ENCODE measurements around the gene KLHL22. TPM values are rescaled to one million over a fixed set of nuclear protein-coding genes. Genes with fewer than 3 reads are reported as not detected.
"Not testable (repeated sequence)": the region's sequence is repeated elsewhere in the genome, so short reads cannot be mapped to it uniquely, and the experiment has no call there.

Gene KLHL22
- total and polyA plus RNA-seq, 5 donors from 2014 or later, result 40.1 to 55.6 (median 43.9) TPM

DNA sequence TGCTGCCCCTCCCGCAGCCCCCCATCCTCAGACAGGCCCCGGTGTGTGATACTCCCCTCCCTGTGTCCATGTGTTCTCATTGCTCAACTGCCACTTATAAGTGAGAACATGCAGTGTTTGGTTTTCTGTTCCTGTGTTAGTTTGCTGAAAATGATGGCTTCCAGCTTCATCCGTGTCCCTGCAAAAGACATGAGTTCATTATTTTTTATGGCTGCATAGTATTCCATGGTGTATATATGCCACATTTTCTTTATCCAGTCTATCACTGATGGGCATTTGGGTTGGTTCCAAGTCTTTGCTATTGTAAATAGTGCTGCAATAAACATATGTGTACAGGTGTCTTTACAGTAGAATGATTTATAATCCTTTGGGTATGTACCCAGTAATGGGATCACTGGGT lies 80.4 kb downstream of the KLHL22 start:
- not testable (repeated sequence) for H3K4me1 Mint-ChIP-seq; H3K36me3 ChIP-seq (ENCODE audit: control insufficient read depth, insufficient read depth, low read length); H3K4me3 ChIP-seq (ENCODE audit: low read depth, low read length); H3K9me3 Mint-ChIP-seq; DNase-seq; H3K4me3 Mint-ChIP-seq; H3K36me3 Mint-ChIP-seq; H3K9me3 ChIP-seq (ENCODE audit: control insufficient read depth in 2 of 2, low read length in 2 of 2); H3K27ac ChIP-seq (ENCODE audit: insufficient read depth, low read length, poor library complexity, severe bottlenecking); H3K27me3 Mint-ChIP-seq; ATAC-seq (ENCODE audit: low read depth in 2 of 2); H3K4me1 ChIP-seq (ENCODE audit: control insufficient read depth, insufficient read depth, low read length, poor library complexity, severe bottlenecking); H3K27me3 ChIP-seq (ENCODE audit: control insufficient read depth, insufficient read depth, low read length)
- H3K27ac Mint-ChIP-seq, result peak overlapping the region in 1 of 3 donors; percentile 77

DNA sequence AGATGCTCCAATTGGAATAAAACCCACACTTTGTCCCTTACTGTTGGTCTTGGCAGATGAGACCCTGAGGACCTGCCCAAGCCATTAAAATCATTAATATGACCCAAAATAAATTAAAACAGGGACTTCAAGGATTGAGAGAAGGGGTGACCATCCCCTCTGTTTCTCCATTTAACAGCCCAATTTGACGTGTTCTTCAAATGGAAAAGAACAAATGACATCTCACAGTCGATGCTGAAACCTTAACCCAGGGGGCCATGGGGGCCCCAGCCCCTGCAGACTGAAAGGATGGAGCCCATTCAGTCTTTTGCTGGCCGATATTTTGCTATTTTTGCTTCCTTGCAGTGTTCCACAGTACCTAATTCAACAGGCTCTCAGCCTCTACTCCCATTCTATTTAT lies 81.1 kb downstream of the KLHL22 start:
- Mint-ChIP-seq H3K9me3 (no peaks in the 10 kb centered on the region), H3K36me3 (no peaks in the 10 kb centered on the region)
- no peaks in the 10 kb centered on the region for H3K27me3 ChIP-seq (ENCODE audit: control insufficient read depth, insufficient read depth, low read length)

DNA sequence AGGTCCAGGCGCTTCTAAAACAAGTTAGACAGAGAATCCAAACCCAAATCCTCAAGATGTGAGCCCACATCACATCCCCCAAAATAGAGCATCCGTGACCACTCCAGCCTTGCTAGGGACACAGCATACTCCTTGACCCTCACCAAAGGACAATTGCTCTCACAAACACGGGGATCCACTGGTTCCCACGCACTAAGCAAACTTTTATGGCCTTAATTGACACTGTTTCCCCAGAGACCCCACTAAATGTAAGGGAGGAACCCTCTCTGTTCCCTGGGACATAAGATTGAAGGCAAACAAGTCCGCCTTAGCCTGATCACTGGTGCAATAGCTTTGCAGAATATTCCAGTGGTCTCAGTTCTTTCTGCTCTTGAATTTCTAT lies 81.5 kb downstream of the KLHL22 start:
- no peak for ATAC-seq (ENCODE audit: low read depth in 2 of 2)
- no peaks in the 10 kb centered on the region for H3K9me3 Mint-ChIP-seq

More for the DNA sequence above, 81.1 kb downstream of the KLHL22 start:
- no peak overlapping the region for H3K27ac ChIP-seq (ENCODE audit: insufficient read depth, low read length, poor library complexity, severe bottlenecking)
- H3K36me3 ChIP-seq (ENCODE audit: control insufficient read depth, insufficient read depth, low read length), result no peaks in the 10 kb centered on the region
- Mint-ChIP-seq H3K27ac (no peak overlapping the region), H3K27me3 (peaks cover 4% of the 10 kb centered on the region), H3K4me1 (peaks cover 0 to 4% (median 1%) of the 10 kb centered on the region in 4 donors), H3K4me3 (no peak overlapping the region)
- DNase-seq (no peak), ATAC-seq (ENCODE audit: low read depth in 2 of 2) (no peak)
- H3K4me3 ChIP-seq (ENCODE audit: low read depth, low read length), result no peak overlapping the region
- no peaks in the 10 kb centered on the region for H3K9me3 ChIP-seq (ENCODE audit: control insufficient read depth in 2 of 2, low read length in 2 of 2)
- peaks cover 6% of the 10 kb centered on the region for H3K4me1 ChIP-seq (ENCODE audit: control insufficient read depth, insufficient read depth, low read length, poor library complexity, severe bottlenecking)

DNA sequence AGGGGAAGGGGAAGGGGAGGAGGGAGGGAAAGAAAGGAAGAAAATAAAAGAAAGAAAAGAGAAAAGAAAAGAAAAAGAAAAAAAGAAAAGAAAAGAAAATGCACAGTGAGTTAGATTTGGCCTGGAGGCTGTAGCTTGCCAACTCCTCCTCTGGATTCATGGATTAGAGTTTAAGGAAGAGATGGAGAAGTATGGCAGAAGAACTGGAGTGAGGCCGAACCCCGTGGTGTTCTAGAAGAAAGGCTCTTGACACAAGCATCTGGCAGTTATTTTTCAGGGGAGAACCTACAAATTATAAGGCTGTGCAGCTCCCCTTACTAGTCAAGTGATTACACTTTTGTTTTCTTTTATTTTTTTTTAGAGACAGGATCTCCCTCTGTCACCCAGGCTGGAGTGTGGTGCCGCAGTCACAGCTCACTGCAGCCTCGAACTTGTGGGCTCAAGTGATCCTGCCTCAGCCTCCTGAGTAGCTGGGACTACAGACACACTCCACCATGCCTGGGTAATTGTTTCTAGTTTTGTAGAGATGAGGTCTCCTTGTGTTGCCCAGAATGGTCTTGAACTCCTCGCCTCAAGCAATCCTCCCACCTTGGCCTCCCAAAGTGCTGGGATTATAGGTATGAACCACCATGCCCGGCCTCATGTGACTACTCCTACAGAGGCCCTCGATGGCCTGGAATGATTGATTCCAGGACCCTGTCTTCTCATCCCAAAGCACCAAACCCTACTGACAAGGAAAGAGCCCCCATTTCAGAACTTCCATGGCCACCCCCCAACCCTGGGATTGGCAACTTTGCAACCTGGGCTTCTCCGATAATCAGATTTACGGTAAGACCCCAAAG lies 82.2 kb downstream of the KLHL22 start:
- H3K27ac ChIP-seq (ENCODE audit: insufficient read depth, low read length, poor library complexity, severe bottlenecking), result no peak overlapping the region
- DNase-seq (no peak), ATAC-seq (ENCODE audit: low read depth in 2 of 2) (no peak)
- no peak overlapping the region for H3K4me3 ChIP-seq (ENCODE audit: low read depth, low read length)
- Mint-ChIP-seq H3K4me1 (peaks cover 0 to 3% (median 0%) of the 10 kb centered on the region in 4 donors), H3K4me3 (no peak overlapping the region), H3K36me3 (no peaks in the 10 kb centered on the region), H3K27ac (no peak overlapping the region), H3K27me3 (peaks cover 4% of the 10 kb centered on the region), H3K9me3 (no peaks in the 10 kb centered on the region)
- no peaks in the 10 kb centered on the region for H3K27me3 ChIP-seq (ENCODE audit: control insufficient read depth, insufficient read depth, low read length)
- peaks cover 6% of the 10 kb centered on the region for H3K4me1 ChIP-seq (ENCODE audit: control insufficient read depth, insufficient read depth, low read length, poor library complexity, severe bottlenecking)
- H3K9me3 ChIP-seq (ENCODE audit: control insufficient read depth in 2 of 2, low read length in 2 of 2), result no peaks in the 10 kb centered on the region
- no peaks in the 10 kb centered on the region for H3K36me3 ChIP-seq (ENCODE audit: control insufficient read depth, insufficient read depth, low read length)

More for the DNA sequence above, 81.5 kb downstream of the KLHL22 start:
- Histone ChIP-seq H3K27me3 (ENCODE audit: control insufficient read depth, insufficient read depth, low read length) (no peaks in the 10 kb centered on the region), H3K9me3 (ENCODE audit: control insufficient read depth in 2 of 2, low read length in 2 of 2) (no peaks in the 10 kb centered on the region), H3K4me3 (ENCODE audit: low read depth, low read length) (no peak overlapping the region), H3K36me3 (ENCODE audit: control insufficient read depth, insufficient read depth, low read length) (no peaks in the 10 kb centered on the region), H3K4me1 (ENCODE audit: control insufficient read depth, insufficient read depth, low read length, poor library complexity, severe bottlenecking) (peaks cover 6% of the 10 kb centered on the region), H3K27ac (ENCODE audit: insufficient read depth, low read length, poor library complexity, severe bottlenecking) (no peak overlapping the region)
- Mint-ChIP-seq H3K4me3 (no peak overlapping the region), H3K36me3 (no peaks in the 10 kb centered on the region), H3K4me1 (peaks cover 0 to 4% (median 1%) of the 10 kb centered on the region in 4 donors), H3K27me3 (peaks cover 4% of the 10 kb centered on the region), H3K27ac (no peak overlapping the region)
- DNase-seq, result no peak

DNA sequence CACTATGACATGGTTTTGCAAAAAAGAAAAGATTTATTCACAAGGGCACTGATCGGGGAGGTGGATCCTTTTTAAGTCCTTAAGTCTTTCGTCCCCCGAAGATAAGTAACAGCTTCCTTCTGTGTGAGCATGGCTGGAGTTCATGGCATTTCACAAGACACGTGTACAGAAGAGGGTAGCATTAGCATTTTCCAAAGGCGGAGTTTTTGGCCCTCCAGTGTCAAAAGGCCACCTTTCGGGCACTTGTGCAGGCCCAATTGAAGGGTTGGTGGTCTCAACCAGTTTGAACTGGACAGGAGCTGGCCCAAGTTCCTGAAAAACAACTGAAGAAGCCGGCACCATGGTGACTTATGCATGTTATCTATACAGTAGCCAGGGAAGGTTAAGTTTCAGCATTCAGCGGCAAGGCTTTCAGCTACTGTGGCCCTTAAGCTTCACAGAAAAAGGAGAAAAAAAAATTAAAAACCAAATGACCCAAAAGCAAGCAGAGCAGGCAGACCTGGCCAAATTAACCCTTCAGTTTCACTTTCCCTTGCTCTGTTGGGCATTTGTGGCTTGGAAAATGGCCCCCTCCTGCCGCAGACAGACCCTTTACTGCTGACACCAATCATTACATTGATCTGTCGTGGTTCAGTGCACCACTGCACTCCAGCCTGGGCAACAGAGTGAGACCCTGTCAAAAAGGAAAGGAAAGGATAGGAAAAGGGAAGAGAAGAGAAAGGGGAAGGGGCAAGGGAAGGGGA lies 83.0 kb downstream of the KLHL22 start:
- H3K4me3 Mint-ChIP-seq, result no peak overlapping the region
- no peaks in the 10 kb centered on the region for H3K9me3 ChIP-seq (ENCODE audit: control insufficient read depth in 2 of 2, low read length in 2 of 2)
- H3K36me3 ChIP-seq (ENCODE audit: control insufficient read depth, insufficient read depth, low read length), result no peaks in the 10 kb centered on the region
- no peaks in the 10 kb centered on the region for H3K4me1 ChIP-seq (ENCODE audit: control insufficient read depth, insufficient read depth, low read length, poor library complexity, severe bottlenecking)
- H3K9me3 Mint-ChIP-seq, result no peaks in the 10 kb centered on the region
- no peak overlapping the region for H3K4me3 ChIP-seq (ENCODE audit: low read depth, low read length)
- no peak overlapping the region for H3K27ac Mint-ChIP-seq
- ATAC-seq (ENCODE audit: low read depth in 2 of 2) (no peak), DNase-seq (no peak)
- H3K27ac ChIP-seq (ENCODE audit: insufficient read depth, low read length, poor library complexity, severe bottlenecking), result no peak overlapping the region
- H3K36me3 Mint-ChIP-seq, result no peaks in the 10 kb centered on the region
- no peaks in the 10 kb centered on the region for H3K4me1 Mint-ChIP-seq
- no peaks in the 10 kb centered on the region for H3K27me3 ChIP-seq (ENCODE audit: control insufficient read depth, insufficient read depth, low read length)
- H3K27me3 Mint-ChIP-seq, result peaks cover 4% of the 10 kb centered on the region

DNA sequence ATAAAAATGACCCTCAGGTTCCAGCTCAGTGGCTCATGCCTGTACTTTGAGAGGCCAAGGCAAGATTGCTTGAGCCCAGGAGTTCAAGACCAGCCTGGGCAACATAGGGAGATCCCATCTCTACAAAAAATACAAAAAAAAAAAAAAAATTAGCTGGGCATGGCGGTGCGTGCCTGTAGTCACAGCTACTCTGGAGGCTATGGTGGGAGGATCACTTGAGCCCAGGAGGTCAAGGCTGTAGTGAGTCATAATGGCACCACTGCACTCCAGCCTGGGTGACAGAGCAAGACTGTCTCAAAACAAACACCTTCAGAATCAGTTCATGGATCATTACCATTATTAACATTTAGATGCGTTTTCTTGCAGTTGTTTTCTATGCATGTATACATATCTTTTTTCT lies 86.2 kb downstream of the KLHL22 start:
- H3K4me1 ChIP-seq (ENCODE audit: control insufficient read depth, insufficient read depth, low read length, poor library complexity, severe bottlenecking); ATAC-seq (ENCODE audit: low read depth in 2 of 2); H3K4me1 Mint-ChIP-seq: not testable (repeated sequence)

DNA sequence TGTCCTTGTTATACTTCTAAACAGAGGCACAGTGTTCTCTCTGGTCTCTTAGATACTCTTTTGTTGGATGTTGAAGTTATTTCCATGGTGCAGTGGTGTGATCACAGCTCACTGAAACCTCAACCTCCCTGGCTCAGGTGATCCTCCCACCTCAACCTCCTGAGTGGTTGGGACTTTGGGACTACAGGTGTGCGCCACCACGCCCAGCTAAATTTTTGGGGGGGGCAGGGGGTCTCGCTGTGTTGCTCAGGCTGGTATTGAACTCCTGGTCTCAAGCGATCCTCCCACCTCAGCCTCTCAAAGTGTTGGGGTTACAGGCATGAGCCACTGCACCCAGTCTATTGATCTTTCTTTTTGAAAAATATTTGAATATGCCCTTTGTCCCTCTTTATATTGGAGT lies 86.7 kb downstream of the KLHL22 start:
- Histone ChIP-seq H3K36me3 (ENCODE audit: control insufficient read depth, insufficient read depth, low read length) (peaks cover 11% of the 10 kb centered on the region), H3K9me3 (ENCODE audit: control insufficient read depth in 2 of 2, low read length in 2 of 2) (no peaks in the 10 kb centered on the region), H3K27ac (ENCODE audit: insufficient read depth, low read length, poor library complexity, severe bottlenecking) (no peak overlapping the region), H3K27me3 (ENCODE audit: control insufficient read depth, insufficient read depth, low read length) (no peaks in the 10 kb centered on the region), H3K4me3 (ENCODE audit: low read depth, low read length) (no peak overlapping the region), H3K4me1 (ENCODE audit: control insufficient read depth, insufficient read depth, low read length, poor library complexity, severe bottlenecking) (no peaks in the 10 kb centered on the region)
- ATAC-seq (ENCODE audit: low read depth in 2 of 2), result no peak
- H3K4me1 Mint-ChIP-seq, result peaks cover 0 to 3% (median 1%) of the 10 kb centered on the region in 4 donors
- peak overlapping the region in 1 of 3 donors; percentile 15 for H3K27ac Mint-ChIP-seq
- no peaks in the 10 kb centered on the region for H3K27me3 Mint-ChIP-seq
- no peak for DNase-seq
- H3K36me3 Mint-ChIP-seq, result peaks cover 15% of the 10 kb centered on the region
- H3K9me3 Mint-ChIP-seq, result no peaks in the 10 kb centered on the region
- no peak overlapping the region for H3K4me3 Mint-ChIP-seq

More for the DNA sequence above, 86.2 kb downstream of the KLHL22 start:
- H3K27ac Mint-ChIP-seq; H3K27me3 ChIP-seq (ENCODE audit: control insufficient read depth, insufficient read depth, low read length); H3K27ac ChIP-seq (ENCODE audit: insufficient read depth, low read length, poor library complexity, severe bottlenecking); H3K27me3 Mint-ChIP-seq; H3K9me3 Mint-ChIP-seq; H3K4me3 ChIP-seq (ENCODE audit: low read depth, low read length); DNase-seq; H3K9me3 ChIP-seq (ENCODE audit: control insufficient read depth in 2 of 2, low read length in 2 of 2); H3K4me3 Mint-ChIP-seq: not testable (repeated sequence)
- H3K36me3 Mint-ChIP-seq, result peaks cover 14% of the 10 kb centered on the region
- H3K36me3 ChIP-seq (ENCODE audit: control insufficient read depth, insufficient read depth, low read length), result peaks cover 11% of the 10 kb centered on the region

Data from CD4-positive, CD25-positive, alpha-beta regulatory T cell (primary cell).